NCI-H1436 treated with DMSO at 0.1 percent for 48 hours (cell line): ENCODE data around the gene RSPH6A.
A peak's percentile ranks its signal among the peaks of the same experiment; 100 is the strongest.

Source experiments
- DNase-seq: peaks from one replicate; lab custom pipeline; 2025; lab: John Stamatoyannopoulos, UW

The RSPH6A gene

GRCh38 chr19:45814851-45815480 lies at the start of gene RSPH6A:
Gene RSPH6A, minus strand, starts transcription at chr19:45815308. Its CDS starts 132 bp downstream, at chr19:45815176.
- DNase-seq: no peak

- no peak for DNase-seq
Observed at GRCh38 chr19:45864629-45865082, 49.5 kb upstream of the RSPH6A start.

GRCh38 chr19:45863840-45864628 lies 48.9 kb upstream of the RSPH6A start, which contains the start of gene FOXA3:
Gene FOXA3, plus strand, starts transcription at chr19:45864326. Its CDS starts 131 bp downstream, at chr19:45864457.
- DNase-seq: no peak

GRCh38 chr19:45863335-45863839 lies 48.3 kb upstream of the RSPH6A start:
- no peak for DNase-seq

GRCh38 chr19:45862564-45863334 lies 47.6 kb upstream of the RSPH6A start, which contains the start of gene SYMPK:
Gene SYMPK, minus strand, starts transcription at chr19:45863147. Its CDS starts 8,652 bp downstream, at chr19:45854495.
- DNase-seq: peak; percentile 91

- DNase-seq: no peak
Observed at GRCh38 chr19:45862271-45862563, 47.1 kb upstream of the RSPH6A start.

- DNase-seq: no peak
Observed at GRCh38 chr19:45860359-45861259, 45.5 kb upstream of the RSPH6A start.

- no peak for DNase-seq
Observed at GRCh38 chr19:45854167-45854778, 39.2 kb upstream of the RSPH6A start.

GRCh38 chr19:45852983-45853382 lies 37.9 kb upstream of the RSPH6A start:
- DNase-seq: no peak

GRCh38 chr19:45852145-45852750 lies 37.1 kb upstream of the RSPH6A start:
- DNase-seq: no peak

GRCh38 chr19:45848922-45849321 lies 33.8 kb upstream of the RSPH6A start:
- no peak for DNase-seq

GRCh38 chr19:45847663-45848062 lies 32.6 kb upstream of the RSPH6A start:
- no peak for DNase-seq

GRCh38 chr19:45842198-45842597 lies 27.1 kb upstream of the RSPH6A start:
- DNase-seq: no peak

GRCh38 chr19:45834970-45835369 lies 19.9 kb upstream of the RSPH6A start:
- no peak for DNase-seq

- DNase-seq: no peak
Observed at GRCh38 chr19:45828945-45829344, 13.8 kb upstream of the RSPH6A start.

GRCh38 chr19:45828523-45828922 lies 13.4 kb upstream of the RSPH6A start:
- no peak for DNase-seq

- DNase-seq: no peak
Observed at GRCh38 chr19:45827459-45828093, 12.5 kb upstream of the RSPH6A start.

GRCh38 chr19:45826934-45827333 lies 11.8 kb upstream of the RSPH6A start:
- no peak for DNase-seq

GRCh38 chr19:45825917-45826893 lies 11.1 kb upstream of the RSPH6A start:
- no peak for DNase-seq
